Measurements from ENCODE around the gene DNAH2. TPM values are rescaled to one million over a fixed set of nuclear protein-coding genes. Genes with fewer than 3 reads are reported as not detected.

DNAH2 gene
- total and polyA plus RNA-seq, 9 of the 15 experiments (the other 6 are each of a cell fraction or from before 2014, with no cell fraction given), result 0.03 TPM; not detected in 8

DNA sequence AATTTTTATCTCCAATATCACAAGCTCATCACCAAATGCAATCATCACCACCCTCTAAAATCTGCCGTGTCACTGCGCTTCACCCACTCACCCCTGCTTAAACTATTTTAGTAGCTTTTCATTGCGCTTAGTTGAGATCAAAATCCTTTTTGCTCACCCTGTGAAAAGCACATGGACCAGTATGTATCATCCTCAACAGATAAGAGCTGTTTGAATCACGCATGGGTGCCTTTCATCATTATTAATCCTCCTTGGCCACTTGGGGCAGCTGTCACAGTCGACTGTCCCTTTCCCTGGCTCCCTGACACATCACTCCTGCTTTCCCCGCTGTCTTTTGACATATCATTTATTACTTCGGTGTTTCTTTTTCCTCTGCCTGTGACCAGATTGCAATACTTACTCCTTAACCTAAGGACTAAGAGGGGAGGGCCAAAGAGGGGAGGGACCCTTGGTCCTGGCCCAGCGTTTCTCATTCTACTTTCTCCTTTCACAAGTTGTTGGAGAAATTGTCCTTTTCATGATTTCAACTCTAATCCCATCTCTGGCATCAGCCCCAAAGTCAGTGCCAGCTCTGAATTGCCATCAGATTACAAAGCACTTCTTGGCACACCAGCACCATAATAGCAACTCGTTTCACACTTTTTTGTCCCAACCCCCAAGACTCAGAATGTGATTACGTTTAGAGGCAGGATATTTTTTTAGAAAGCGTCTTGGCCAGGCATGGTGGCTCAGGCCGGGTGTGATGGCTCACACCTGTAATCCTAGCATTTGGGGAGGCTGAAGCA is 107.9 kb downstream of the DNAH2 start (continued):
- TF ChIP-seq ARID4B (CRISPR knock-in tag; IDR thresholded peaks at IDR 0.05), result no peak
- no peak for TF ChIP-seq SRSF7 (optimal IDR thresholded peaks at IDR 0.05; ENCODE audit: low read depth, low read length)
- TF ChIP-seq SAFB (IDR thresholded peaks at IDR 0.05; ENCODE audit: borderline replicate concordance, low read depth, low read length), result no peak
- TF ChIP-seq ARID1B (IDR thresholded peaks at IDR 0.05), result no peak
- no peak for TF ChIP-seq CBX8 (IDR thresholded peaks at IDR 0.05; ENCODE audit: borderline replicate concordance, extremely low read depth, low read depth, low read length, poor library complexity, severe bottlenecking)
- TF ChIP-seq, protein P1, sequence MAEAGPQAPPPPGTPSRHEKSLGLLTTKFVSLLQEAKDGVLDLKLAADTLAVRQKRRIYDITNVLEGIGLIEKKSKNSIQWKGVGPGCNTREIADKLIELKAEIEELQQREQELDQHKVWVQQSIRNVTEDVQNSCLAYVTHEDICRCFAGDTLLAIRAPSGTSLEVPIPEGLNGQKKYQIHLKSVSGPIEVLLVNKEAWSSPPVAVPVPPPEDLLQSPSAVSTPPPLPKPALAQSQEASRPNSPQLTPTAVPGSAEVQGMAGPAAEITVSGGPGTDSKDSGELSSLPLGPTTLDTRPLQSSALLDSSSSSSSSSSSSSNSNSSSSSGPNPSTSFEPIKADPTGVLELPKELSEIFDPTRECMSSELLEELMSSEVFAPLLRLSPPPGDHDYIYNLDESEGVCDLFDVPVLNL (CRISPR knock-in tag; IDR thresholded peaks at IDR 0.05; ENCODE audit: low read depth), result no peak
- no peak for TF ChIP-seq MAFF (IDR thresholded peaks at IDR 0.05; ENCODE audit: low read length)
- TF ChIP-seq JUND (IDR thresholded peaks at IDR 0.05; ENCODE audit: borderline replicate concordance, low read depth, low read length), result peak; percentile 37; the same call in 1 of the 2 replicates
- TF ChIP-seq JUND (tag; IDR thresholded peaks at IDR 0.05; ENCODE audit: borderline replicate concordance, low read depth, low read length), result no peak
- TF ChIP-seq RCOR1 (IDR thresholded peaks at IDR 0.05; ENCODE audit: borderline replicate concordance in 1 of 2, low read depth in 2 of 2, low read length in 2 of 2), result 0 out of 4 replicates have a peak, but pooled peaks of 1 of the 2 experiments have one; percentile 11
- no peak for TF ChIP-seq XRCC5 (IDR thresholded peaks at IDR 0.05; ENCODE audit: low read depth, low read length)
- TF ChIP-seq ZNF561 (CRISPR knock-in tag; conservative IDR thresholded peaks at IDR 0.05), result no peak
- TF ChIP-seq NFE2 (IDR thresholded peaks at IDR 0.05; ENCODE audit: low read depth), result peak; percentile 45; the same call in 1 of the 2 replicates
- TF ChIP-seq, protein P2, sequence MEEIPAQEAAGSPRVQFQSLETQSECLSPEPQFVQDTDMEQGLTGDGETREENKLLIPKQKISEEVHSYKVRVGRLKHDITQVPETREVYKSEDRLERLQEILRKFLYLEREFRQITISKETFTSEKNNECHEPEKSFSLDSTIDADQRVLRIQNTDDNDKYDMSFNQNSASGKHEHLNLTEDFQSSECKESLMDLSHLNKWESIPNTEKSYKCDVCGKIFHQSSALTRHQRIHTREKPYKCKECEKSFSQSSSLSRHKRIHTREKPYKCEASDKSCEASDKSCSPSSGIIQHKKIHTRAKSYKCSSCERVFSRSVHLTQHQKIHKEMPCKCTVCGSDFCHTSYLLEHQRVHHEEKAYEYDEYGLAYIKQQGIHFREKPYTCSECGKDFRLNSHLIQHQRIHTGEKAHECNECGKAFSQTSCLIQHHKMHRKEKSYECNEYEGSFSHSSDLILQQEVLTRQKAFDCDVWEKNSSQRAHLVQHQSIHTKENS (CRISPR knock-in tag; IDR thresholded peaks at IDR 0.05), result no peak
- no peak for TF ChIP-seq NR2C2 (CRISPR knock-in tag; IDR thresholded peaks at IDR 0.05)
- no peak for TF ChIP-seq NR2C2 (tag; IDR thresholded peaks at IDR 0.05)
- TF ChIP-seq ERF (CRISPR knock-in tag; IDR thresholded peaks at IDR 0.05), result no peak
- no peak for TF ChIP-seq ZNF586 (CRISPR knock-in tag; conservative IDR thresholded peaks at IDR 0.05)
- no peak for TF ChIP-seq ZNF41 (CRISPR knock-in tag; conservative IDR thresholded peaks at IDR 0.05)
- TF ChIP-seq CTBP1 (IDR thresholded peaks at IDR 0.05; ENCODE audit: borderline replicate concordance), result peak; percentile 52; the same call in 1 of the 2 replicates

Data from K562 (cell line).